Lower leg skin (tissue), 3 donors: ENCODE results near the gene ABCD2.

ENCODE experiments used
- CTCF ChIP-seq, 3 donors: fragments of 450-650 bp; IDR thresholded peaks; one replicate each; pipeline ENCODE4 v1.5.1; 2016; ENCODE audit warnings: antibody characterized with exemption in 3 of 3, mild to moderate bottlenecking in 3 of 3, moderate library complexity in 2 of 3
- POLR2A ChIP-seq, 2 donors: fragments of 450-650 bp; IDR thresholded peaks; one replicate each; pipeline ENCODE4 v1.6.1; 2016 to 2017; ENCODE audit warnings: antibody characterized with exemption in 2 of 2, mild to moderate bottlenecking in 1 of 2, moderate library complexity in 1 of 2

GRCh38 chr12:39612250-39612649, 7.4 kb downstream of the ABCD2 start:
- TF ChIP-seq CTCF (IDR thresholded peaks at IDR 0.05) (no peak), POLR2A (IDR thresholded peaks at IDR 0.05) (no peak)
